OCI-LY7 (cell line): ENCODE measurements around the gene ATP9A.

Experiments
- EZH2phosphoT487 ChIP-seq: fragments of 200-600 bp; sonication (generic); IDR thresholded peaks from 2 replicates; pipeline ENCODE4 v1.6.1; 2018; ENCODE audit warnings: low read depth, borderline replicate concordance, mild to moderate bottlenecking, mixed run types, antibody characterized with exemption, low read length, moderate library complexity, mixed read lengths
- TF ChIP-seq, protein P1 (sequence below): fragments of 200-600 bp; sonication (generic); conservative IDR thresholded peaks from 2 replicates; pipeline ENCODE4 v1.5.1; 2014; ENCODE audit warnings: mild to moderate bottlenecking, antibody characterized with exemption, low read length, moderate library complexity, mixed read lengths

DNA sequence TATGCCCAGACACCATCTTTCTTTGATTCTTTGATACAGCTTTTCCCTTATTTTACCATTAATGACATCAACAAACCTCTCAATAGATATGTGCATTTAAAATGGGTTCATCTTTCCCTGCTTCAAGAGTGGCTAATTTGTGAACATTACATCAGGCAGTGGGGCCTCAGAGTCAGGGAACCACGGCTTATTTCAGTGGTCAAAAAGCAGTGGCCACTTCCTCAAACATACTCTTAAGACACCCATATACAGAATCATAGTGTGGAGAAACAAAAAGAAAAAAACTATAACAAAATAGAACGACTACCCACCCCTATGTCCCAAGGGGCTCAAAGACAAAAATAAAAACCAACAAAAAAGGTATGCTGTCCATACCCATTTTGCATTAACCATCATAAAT lies 21.2 kb upstream of the ATP9A start:
- TF ChIP-seq, protein P1, sequence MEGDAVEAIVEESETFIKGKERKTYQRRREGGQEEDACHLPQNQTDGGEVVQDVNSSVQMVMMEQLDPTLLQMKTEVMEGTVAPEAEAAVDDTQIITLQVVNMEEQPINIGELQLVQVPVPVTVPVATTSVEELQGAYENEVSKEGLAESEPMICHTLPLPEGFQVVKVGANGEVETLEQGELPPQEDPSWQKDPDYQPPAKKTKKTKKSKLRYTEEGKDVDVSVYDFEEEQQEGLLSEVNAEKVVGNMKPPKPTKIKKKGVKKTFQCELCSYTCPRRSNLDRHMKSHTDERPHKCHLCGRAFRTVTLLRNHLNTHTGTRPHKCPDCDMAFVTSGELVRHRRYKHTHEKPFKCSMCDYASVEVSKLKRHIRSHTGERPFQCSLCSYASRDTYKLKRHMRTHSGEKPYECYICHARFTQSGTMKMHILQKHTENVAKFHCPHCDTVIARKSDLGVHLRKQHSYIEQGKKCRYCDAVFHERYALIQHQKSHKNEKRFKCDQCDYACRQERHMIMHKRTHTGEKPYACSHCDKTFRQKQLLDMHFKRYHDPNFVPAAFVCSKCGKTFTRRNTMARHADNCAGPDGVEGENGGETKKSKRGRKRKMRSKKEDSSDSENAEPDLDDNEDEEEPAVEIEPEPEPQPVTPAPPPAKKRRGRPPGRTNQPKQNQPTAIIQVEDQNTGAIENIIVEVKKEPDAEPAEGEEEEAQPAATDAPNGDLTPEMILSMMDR: no peak
- no peak for TF ChIP-seq EZH2phosphoT487
